BLaER1 treated with 17β-estradiol and CSF1 and Interleukin-3, amounts not matched to agents 10 nM and 100 nM (cell line): ENCODE measurements around the gene PATJ.
"Not testable (repeated sequence)": the region's sequence is repeated elsewhere in the genome, so short reads cannot be mapped to it uniquely, and the experiment has no call there.

Source experiments
- H3K27ac ChIP-seq, 11 experiments: shearing (Covaris generic); formaldehyde crosslinking; 2 replicates each; pipeline ENCODE4 v1.8.1; 2022
- H3K27me3 ChIP-seq, 11 experiments: shearing (Covaris generic); formaldehyde crosslinking; 2 replicates each; pipeline ENCODE4 v1.8.1; 2022
- H3K36me3 ChIP-seq, 11 experiments: shearing (Covaris generic); formaldehyde crosslinking; 2 replicates each; pipeline ENCODE4 v1.8.1; 2022
- H3K4me1 ChIP-seq, 10 experiments: shearing (Covaris generic); formaldehyde crosslinking; 2 replicates each; pipeline ENCODE4 v1.8.1; 2022
- H3K4me2 ChIP-seq, 11 experiments: shearing (Covaris generic); formaldehyde crosslinking; 2 replicates each; pipeline ENCODE4 v1.8.1; 2022
- H3K4me3 ChIP-seq, 10 experiments: shearing (Covaris generic); formaldehyde crosslinking; 2 replicates each; pipeline ENCODE4 v1.8.1; 2022
- H3K9ac ChIP-seq, 11 experiments: shearing (Covaris generic); formaldehyde crosslinking; 2 replicates each; pipeline ENCODE4 v1.8.1; 2022
- H3K9me3 ChIP-seq, 11 experiments: shearing (Covaris generic); formaldehyde crosslinking; replicated peaks in 1 of 11; 2 replicates each; pipeline ENCODE4 v1.8.1; 2022
- H4K20me1 ChIP-seq, 11 experiments: shearing (Covaris generic); formaldehyde crosslinking; 2 replicates each; pipeline ENCODE4 v1.8.1; 2022
- Cebpa-rat ChIP-seq, 11 experiments: shearing (Covaris generic); IDR thresholded peaks; 2 replicates each; pipeline ENCODE4 v1.8.1; 2022

Gene PATJ

DNA sequence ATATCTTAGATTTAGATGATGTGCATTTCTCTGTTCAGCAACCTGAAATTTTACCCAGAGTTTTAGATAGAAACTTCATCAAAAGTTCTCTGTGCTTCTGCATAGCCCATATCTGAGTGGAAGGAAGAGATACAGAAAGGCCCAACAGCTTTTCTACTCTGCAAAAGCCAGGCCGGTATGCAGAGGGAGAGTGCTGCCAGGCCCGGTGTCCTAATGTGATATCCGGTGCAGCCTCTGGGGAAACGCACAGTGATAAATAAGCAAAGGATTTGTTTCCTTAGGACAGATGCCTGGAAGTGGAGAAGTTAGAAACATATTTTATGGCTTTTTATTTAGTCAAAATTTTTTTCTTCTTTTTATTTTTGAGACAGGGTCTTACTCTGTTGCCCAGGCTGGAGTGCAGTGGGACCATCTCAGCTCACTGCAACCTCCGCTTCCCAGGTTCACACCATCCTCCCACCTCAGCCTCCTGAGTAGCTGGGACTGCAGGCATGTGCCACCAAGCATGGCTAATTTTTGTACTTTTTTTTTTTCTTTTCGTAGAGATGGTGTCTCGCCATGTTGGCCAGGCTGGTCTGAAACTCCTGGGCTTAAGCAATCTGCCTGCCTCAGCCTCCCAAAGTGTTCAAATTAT is 145.8 kb downstream of the PATJ start:
- no peak overlapping the region for H3K27ac ChIP-seq
- no peak overlapping the region for H3K4me2 ChIP-seq

DNA sequence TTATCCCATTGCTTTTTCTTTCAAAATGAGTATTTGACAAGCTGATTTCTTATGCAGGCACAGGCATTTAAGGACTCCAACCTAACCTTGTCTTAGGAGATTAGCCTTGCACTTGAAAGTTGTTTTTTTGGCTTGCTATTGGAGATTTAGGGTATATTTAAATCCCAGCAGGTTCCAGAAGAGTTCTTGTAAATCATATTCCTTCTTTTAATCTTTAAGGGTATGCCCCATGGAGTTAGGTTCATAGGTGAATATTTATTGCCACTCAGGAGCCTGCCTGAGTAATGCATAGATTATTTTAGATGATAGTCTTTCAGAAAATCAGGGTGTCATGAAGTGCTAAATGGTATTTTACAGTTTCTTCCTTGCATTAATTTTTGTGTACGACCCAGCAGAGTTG is 146.5 kb downstream of the PATJ start:
- H3K4me1 ChIP-seq, result no peaks in the 10 kb centered on the region
- no peak for TF ChIP-seq Cebpa-rat (IDR thresholded peaks at IDR 0.05)
- no peak overlapping the region for H3K4me3 ChIP-seq
- H3K27me3 ChIP-seq, result no peaks in the 10 kb centered on the region
- H3K27ac ChIP-seq, result no peak overlapping the region
- no peaks in the 10 kb centered on the region for H3K9me3 ChIP-seq
- no peaks in the 10 kb centered on the region for H3K36me3 ChIP-seq
- H3K9ac ChIP-seq, result no peak overlapping the region
- no peak overlapping the region for H3K4me2 ChIP-seq
- H4K20me1 ChIP-seq, result no peaks in the 10 kb centered on the region

More for the DNA sequence above, 145.8 kb downstream of the PATJ start:
- no peak overlapping the region for H3K4me3 ChIP-seq
- H3K9ac ChIP-seq, result no peak overlapping the region
- no peaks in the 10 kb centered on the region for H4K20me1 ChIP-seq
- no peak for TF ChIP-seq Cebpa-rat (IDR thresholded peaks at IDR 0.05)
- H3K27me3 ChIP-seq, result no peaks in the 10 kb centered on the region
- no peaks in the 10 kb centered on the region for H3K9me3 ChIP-seq
- no peaks in the 10 kb centered on the region for H3K36me3 ChIP-seq
- H3K4me1 ChIP-seq, result no peaks in the 10 kb centered on the region

DNA sequence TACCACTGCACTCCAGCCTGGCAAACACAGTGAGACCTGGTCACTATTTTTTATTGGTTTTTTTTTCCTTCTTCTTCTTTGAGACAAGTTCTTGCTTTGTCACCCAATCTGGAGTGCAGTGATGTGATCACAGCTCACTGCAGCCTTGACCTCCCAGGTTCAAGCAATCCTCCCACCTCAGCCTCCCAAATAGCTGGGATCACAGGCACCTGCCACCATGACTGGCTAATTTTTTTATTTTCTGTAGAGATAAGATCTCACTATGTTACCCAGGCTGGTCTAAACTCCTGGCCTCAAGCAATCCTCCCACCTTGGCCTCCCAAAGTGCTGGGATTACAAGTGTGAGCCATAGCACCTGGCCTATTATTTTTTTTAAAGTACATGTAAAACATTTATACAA is 148.2 kb downstream of the PATJ start:
- H3K27me3 ChIP-seq, H3K4me3 ChIP-seq, H3K27ac ChIP-seq, H4K20me1 ChIP-seq, H3K4me2 ChIP-seq, H3K9ac ChIP-seq, H3K4me1 ChIP-seq, H3K36me3 ChIP-seq: not testable (repeated sequence)
- peaks cover 5 to 13% (median 8%) of the 10 kb centered on the region in 11 experiments for H3K9me3 ChIP-seq

DNA sequence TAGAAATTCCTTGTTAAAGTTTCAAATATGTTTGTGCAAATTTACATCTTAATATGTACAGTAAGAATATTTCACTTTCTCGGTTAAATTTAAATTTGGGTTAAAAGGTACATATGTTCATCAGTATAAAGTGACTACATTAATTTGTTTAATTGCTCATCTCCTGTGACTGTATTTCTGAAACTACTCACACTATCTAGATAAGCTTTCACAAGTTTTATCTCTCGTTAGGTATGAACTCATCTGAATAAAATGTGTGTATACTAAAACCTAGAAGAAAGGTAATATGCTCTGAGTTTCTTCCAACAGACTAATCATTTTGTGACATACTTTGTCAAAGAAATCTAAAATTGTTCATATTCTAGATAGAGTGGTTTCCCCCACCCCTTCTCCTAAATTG is 150.7 kb downstream of the PATJ start:
- H3K4me1 ChIP-seq, result no peaks in the 10 kb centered on the region

DNA sequence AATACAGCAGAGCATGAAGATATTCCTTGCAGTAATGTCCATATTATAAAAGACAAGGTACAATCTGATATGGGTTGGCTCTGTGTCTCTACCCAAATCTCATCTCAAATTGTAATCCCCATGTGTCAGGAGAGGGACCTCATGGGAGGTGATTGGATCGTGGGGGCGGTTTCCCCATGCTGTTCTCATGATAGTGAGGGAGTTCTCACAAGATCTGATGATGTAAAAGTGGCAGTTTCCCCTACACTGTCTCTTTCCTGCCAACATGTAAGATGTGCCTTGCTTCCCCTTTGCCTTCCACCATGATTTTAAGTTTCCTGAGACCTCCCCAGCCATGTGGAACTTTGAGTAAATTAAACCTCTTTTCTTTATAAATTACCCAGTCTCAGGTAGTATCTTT is 152.0 kb downstream of the PATJ start:
- H4K20me1 ChIP-seq, H3K27me3 ChIP-seq, H3K4me3 ChIP-seq, H3K4me1 ChIP-seq, H3K36me3 ChIP-seq, H3K9ac ChIP-seq, H3K4me2 ChIP-seq, H3K27ac ChIP-seq: not testable (repeated sequence)
- peaks cover 16 to 26% (median 21%) of the 10 kb centered on the region in 11 experiments for H3K9me3 ChIP-seq

More for the DNA sequence above, 150.7 kb downstream of the PATJ start:
- no peak for TF ChIP-seq Cebpa-rat (IDR thresholded peaks at IDR 0.05)
- Histone ChIP-seq H3K4me2 (no peak overlapping the region), H3K9me3 (peaks cover 16 to 26% (median 21%) of the 10 kb centered on the region in 11 experiments), H4K20me1 (no peaks in the 10 kb centered on the region), H3K27ac (no peak overlapping the region), H3K27me3 (no peaks in the 10 kb centered on the region), H3K36me3 (0 out of 22 replicates have a peak, but pooled peaks cover 0 to 6% (median 0%) of the 10 kb centered on the region in 11 experiments), H3K9ac (no peak overlapping the region), H3K4me3 (no peak overlapping the region)

DNA sequence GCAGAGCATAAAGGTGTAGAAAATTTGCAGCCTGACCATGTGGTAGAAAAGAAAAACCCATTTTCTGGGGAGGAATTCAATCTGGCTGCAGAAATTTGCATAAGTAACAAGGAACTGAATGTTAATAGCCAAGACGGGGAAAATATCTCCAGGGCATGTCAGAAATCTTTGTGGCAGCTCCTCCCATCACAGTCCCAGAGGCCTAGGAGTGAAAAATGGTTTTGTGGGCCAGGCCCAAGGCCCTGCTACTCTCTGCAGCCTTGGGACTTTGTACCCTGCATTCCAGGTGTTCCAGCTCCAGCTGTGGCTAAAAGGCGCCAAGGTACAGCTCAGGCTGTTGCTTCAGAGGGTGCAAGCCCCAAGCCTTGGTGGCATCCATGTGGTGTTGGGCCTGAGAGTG is 152.9 kb downstream of the PATJ start:
- Histone ChIP-seq H3K27ac (no peak overlapping the region), H3K36me3 (0 out of 22 replicates have a peak, but pooled peaks cover 0 to 6% (median 0%) of the 10 kb centered on the region in 11 experiments), H3K4me3 (no peak overlapping the region), H3K4me1 (no peaks in the 10 kb centered on the region), H3K9me3 (peaks cover 16 to 26% (median 21%) of the 10 kb centered on the region in 11 experiments), H4K20me1 (no peaks in the 10 kb centered on the region), H3K27me3 (no peaks in the 10 kb centered on the region), H3K4me2 (no peak overlapping the region), H3K9ac (no peak overlapping the region)
- no peak for TF ChIP-seq Cebpa-rat (IDR thresholded peaks at IDR 0.05)

DNA sequence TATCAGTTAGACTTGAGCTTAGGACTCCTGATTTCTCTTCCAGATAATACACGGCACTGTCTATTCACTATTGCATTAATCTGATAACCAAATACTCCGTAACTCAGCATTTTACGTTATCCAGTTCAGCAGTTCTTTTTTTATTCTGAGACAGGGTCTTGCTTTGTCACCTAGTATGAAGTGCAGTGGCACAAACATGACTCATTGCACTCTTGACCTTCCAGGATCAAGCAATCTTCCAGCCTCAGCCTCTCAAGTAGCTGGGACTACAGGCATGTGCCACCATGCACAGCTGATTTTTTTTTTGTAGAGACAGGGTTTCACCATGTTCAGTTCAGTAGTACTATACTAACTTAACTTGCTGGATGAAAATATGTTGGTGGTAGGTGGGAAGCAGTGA is 156.4 kb downstream of the PATJ start:
- no peaks in the 10 kb centered on the region for H4K20me1 ChIP-seq
- TF ChIP-seq Cebpa-rat (IDR thresholded peaks at IDR 0.05), result no peak
- no peak overlapping the region for H3K9ac ChIP-seq
- no peak overlapping the region for H3K4me3 ChIP-seq
- no peaks in the 10 kb centered on the region for H3K4me1 ChIP-seq
- peaks cover 16 to 26% (median 21%) of the 10 kb centered on the region in 11 experiments for H3K9me3 ChIP-seq
- H3K27ac ChIP-seq, result no peak overlapping the region
- no peaks in the 10 kb centered on the region for H3K27me3 ChIP-seq
- 0 out of 22 replicates have a peak, but pooled peaks cover 0 to 6% (median 0%) of the 10 kb centered on the region in 11 experiments for H3K36me3 ChIP-seq
- no peak overlapping the region for H3K4me2 ChIP-seq

DNA sequence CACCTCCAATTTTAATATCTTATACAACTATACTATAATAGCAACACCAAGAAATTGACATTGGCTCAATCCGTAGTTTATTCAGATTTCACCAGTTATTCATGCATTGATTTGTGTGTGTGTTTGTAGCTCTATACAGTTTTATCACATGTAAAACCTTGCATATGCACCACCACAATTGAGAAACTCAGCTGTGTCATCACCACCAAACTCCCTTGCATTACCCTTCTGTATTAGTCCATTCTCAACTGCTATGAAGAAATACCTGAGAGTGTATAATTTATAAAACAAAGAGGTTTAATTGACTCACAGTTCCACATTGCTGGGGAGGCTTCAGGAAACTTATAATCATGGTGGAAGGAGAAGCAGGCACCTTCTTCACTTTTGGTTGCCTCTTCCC is 162.1 kb downstream of the PATJ start:
- TF ChIP-seq Cebpa-rat (IDR thresholded peaks at IDR 0.05), result no peak
- Histone ChIP-seq H3K9ac (no peak overlapping the region), H3K4me3 (no peak overlapping the region), H4K20me1 (no peaks in the 10 kb centered on the region), H3K4me1 (peaks cover 0 to 18% (median 0%) of the 10 kb centered on the region in 10 experiments; a peak in 4 of 20 replicates), H3K27me3 (no peaks in the 10 kb centered on the region), H3K4me2 (no peak overlapping the region), H3K9me3 (no peaks in the 10 kb centered on the region), H3K27ac (no peak overlapping the region), H3K36me3 (no peaks in the 10 kb centered on the region)

DNA sequence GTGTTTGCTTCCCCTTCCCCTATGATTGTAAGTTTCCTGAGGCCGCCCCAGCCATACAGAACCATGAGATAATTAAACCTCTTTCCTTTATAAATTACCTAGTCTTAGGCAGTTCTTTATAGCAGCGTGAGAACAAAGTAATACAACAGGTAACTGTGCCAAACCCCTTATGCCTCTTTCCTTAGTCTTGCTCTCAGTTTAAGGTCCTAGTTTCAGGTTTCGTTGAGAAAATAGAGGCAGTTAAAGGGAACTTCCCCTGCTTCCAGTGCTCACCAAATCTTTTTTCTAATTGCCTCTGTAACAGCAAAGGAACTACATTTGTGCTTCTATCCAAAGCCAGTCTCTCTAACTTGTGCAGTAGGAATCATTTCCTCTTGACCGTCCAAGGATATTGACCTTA is 164.8 kb downstream of the PATJ start:
- Histone ChIP-seq H3K4me3 (no peak overlapping the region), H3K27me3 (no peaks in the 10 kb centered on the region), H4K20me1 (no peaks in the 10 kb centered on the region), H3K36me3 (no peaks in the 10 kb centered on the region), H3K9ac (no peak overlapping the region), H3K27ac (no peak overlapping the region), H3K4me2 (peak overlapping the region in 3 of 11 experiments; percentile 38 to 49 (median 38); a peak in 5 of 22 replicates), H3K4me1 (peaks cover 0 to 18% (median 0%) of the 10 kb centered on the region in 10 experiments; a peak in 4 of 20 replicates), H3K9me3 (no peaks in the 10 kb centered on the region)
- TF ChIP-seq Cebpa-rat (IDR thresholded peaks at IDR 0.05), result no peak

DNA sequence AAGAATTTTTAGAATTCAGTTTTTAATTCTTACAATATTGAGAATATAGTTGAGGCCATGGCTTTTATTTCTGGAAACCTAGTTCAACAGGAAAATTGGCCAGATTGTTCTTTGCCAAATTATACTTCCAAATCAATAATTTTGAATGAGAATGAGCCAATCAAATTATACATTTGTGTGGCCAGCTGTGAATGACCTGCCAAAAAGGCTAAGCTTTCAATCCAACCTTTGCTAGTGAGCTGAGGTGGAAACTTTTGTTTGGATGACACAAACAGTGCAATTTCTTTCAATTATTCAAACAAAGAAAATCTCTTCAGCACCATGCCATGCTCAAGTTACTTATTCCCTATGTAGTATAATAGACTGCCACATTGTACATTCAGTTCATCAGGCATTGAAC is 167.8 kb downstream of the PATJ start:
- Histone ChIP-seq H3K9me3 (no peaks in the 10 kb centered on the region), H3K4me1 (peaks cover 0 to 18% (median 0%) of the 10 kb centered on the region in 10 experiments; a peak in 4 of 20 replicates), H3K4me2 (no peak overlapping the region), H3K27me3 (no peaks in the 10 kb centered on the region), H3K36me3 (no peaks in the 10 kb centered on the region), H4K20me1 (no peaks in the 10 kb centered on the region), H3K27ac (no peak overlapping the region), H3K9ac (no peak overlapping the region), H3K4me3 (no peak overlapping the region)
- no peak for TF ChIP-seq Cebpa-rat (IDR thresholded peaks at IDR 0.05)
